Calu3 (cell line): Measurements from ENCODE around the gene BLACAT1. TPM values are rescaled to one million over a fixed set of nuclear protein-coding genes. Genes with fewer than 3 reads are reported as not detected.
A peak's percentile ranks its signal among the peaks of the same experiment; 100 is the strongest.
"Not testable (repeated sequence)": the region's sequence is repeated elsewhere in the genome, so short reads cannot be mapped to it uniquely, and the experiment has no call there.

Experiments used
- BruUV-seq: library from RNA; stranded (reverse); fragments of 400-500 nt; replicated peaks from 2 replicates; lab custom pipeline; 2021; lab: Mats Ljungman, UMichigan
- CTCF ChIA-PET: fragments of 300-600 bp; sonication (Branson Sonifier 250); formaldehyde crosslinking; loops from one replicate; lab custom pipeline; 2022; ENCODE audit warnings: antibody characterized with exemption; lab: Charles Lee
- DNase-seq: peaks from one replicate; pipeline ENCODE4 v3.0.0; 2022
- H3K27ac Mint-ChIP-seq: one replicate; pipeline ENCODE4 v1.8.0; 2022; ENCODE audit warnings: mixed read lengths; ENCODE audit not compliant: unreplicated experiment
- H3K27me3 Mint-ChIP-seq: one replicate; pipeline ENCODE4 v1.8.0; 2022; ENCODE audit warnings: mixed read lengths; ENCODE audit not compliant: unreplicated experiment
- H3K36me3 Mint-ChIP-seq: one replicate; pipeline ENCODE4 v1.8.0; 2022; ENCODE audit warnings: mild to moderate bottlenecking, moderate library complexity, mixed read lengths; ENCODE audit not compliant: insufficient read depth, unreplicated experiment
- H3K4me1 Mint-ChIP-seq: one replicate; pipeline ENCODE4 v1.8.0; 2022; ENCODE audit warnings: mild to moderate bottlenecking, low read depth, mixed read lengths; ENCODE audit not compliant: unreplicated experiment
- H3K4me3 Mint-ChIP-seq: one replicate; pipeline ENCODE4 v1.8.0; 2022; ENCODE audit warnings: mild to moderate bottlenecking, low read depth, moderate library complexity, mixed read lengths; ENCODE audit not compliant: unreplicated experiment
- H3K9me3 Mint-ChIP-seq: one replicate; pipeline ENCODE4 v1.8.0; 2022; ENCODE audit warnings: low read depth, mixed read lengths; ENCODE audit not compliant: unreplicated experiment
- CTCF ChIP-seq: fragments of 200-600 bp; IDR thresholded peaks from one replicate; pipeline ENCODE4 v1.8.0; 2022; ENCODE audit warnings: antibody characterized with exemption; ENCODE audit not compliant: unreplicated experiment
- intact Hi-C: fragments of 100-400 bp; cut with micrococcal nuclease; formaldehyde crosslinking; loops from one replicate; pipeline ENCODE4 v1.10.0; 2022; ENCODE audit not compliant: unreplicated experiment
- total RNA-seq: library from RNA; stranded (reverse); gene quantifications from 2 replicates; pipeline ENCODE4 v1.2.3, GENCODE V29; 2022

The BLACAT1 gene
- total RNA-seq, 1 experiment from 2014 or later: 14.2 TPM

GRCh38 chr1:205481629-205482151, 25.8 kb upstream of the BLACAT1 start:
- H3K27me3 Mint-ChIP-seq: peaks cover 59% of the 10 kb centered on the region
- intact Hi-C loops: no loop called here
- TF ChIP-seq CTCF: no peak
- H3K4me1 Mint-ChIP-seq: peaks cover 53% of the 10 kb centered on the region
- H3K4me3 Mint-ChIP-seq: no peak overlapping the region
- peak overlapping the region; percentile 41 for H3K27ac Mint-ChIP-seq
- H3K9me3 Mint-ChIP-seq: no peaks in the 10 kb centered on the region
- no peak for DNase-seq
- no TSS peak for BruUV-seq
- CTCF ChIA-PET: interaction anchor here (1.1 to 1.2 kb wide), 4 partner anchors 41 to 85 kb away, joined by 3 to 6 read pairs (median 3); no protein-coding TSS in a partner anchor
- peaks cover 10% of the 10 kb centered on the region for H3K36me3 Mint-ChIP-seq

- BruUV-seq: no TSS peak
- intact Hi-C loops: no loop called here
- no peak for TF ChIP-seq CTCF
- CTCF ChIA-PET: interaction anchor here (1.1 kb wide), 1 partner anchor 43 kb away, joined by 3 read pairs; no protein-coding TSS in a partner anchor
- H3K4me3 Mint-ChIP-seq: no peak overlapping the region
- peaks cover 59% of the 10 kb centered on the region for H3K27me3 Mint-ChIP-seq
- no peaks in the 10 kb centered on the region for H3K9me3 Mint-ChIP-seq
- H3K27ac Mint-ChIP-seq: peak overlapping the region; percentile 41
- peaks cover 10% of the 10 kb centered on the region for H3K36me3 Mint-ChIP-seq
- H3K4me1 Mint-ChIP-seq: peaks cover 57% of the 10 kb centered on the region
- no peak for DNase-seq
These were observed 25.4 kb upstream of the BLACAT1 start for GRCh38 chr1:205481218-205481617.

GRCh38 chr1:205480349-205480985, 24.6 kb upstream of the BLACAT1 start:
- Mint-ChIP-seq H3K36me3 (peaks cover 10% of the 10 kb centered on the region), H3K27me3 (peaks cover 59% of the 10 kb centered on the region), H3K27ac (peak overlapping the region; percentile 13), H3K9me3 (peaks cover 3% of the 10 kb centered on the region), H3K4me3 (no peak overlapping the region), H3K4me1 (peaks cover 55% of the 10 kb centered on the region)
- intact Hi-C loops: no loop called here
- no peak for DNase-seq
- no peak for TF ChIP-seq CTCF
- no TSS peak for BruUV-seq
- CTCF ChIA-PET: no interaction called here

GRCh38 chr1:205478985-205479384, 23.1 kb upstream of the BLACAT1 start:
- H3K36me3 Mint-ChIP-seq, DNase-seq, H3K27ac Mint-ChIP-seq, H3K4me3 Mint-ChIP-seq, intact Hi-C loops, BruUV-seq, H3K9me3 Mint-ChIP-seq: not testable (repeated sequence)
- peaks cover 40% of the 10 kb centered on the region for H3K4me1 Mint-ChIP-seq
- H3K27me3 Mint-ChIP-seq: peaks cover 49% of the 10 kb centered on the region
- CTCF ChIA-PET: interaction anchor here (1.2 to 1.8 kb wide), 6 partner anchors 9 to 202 kb away, joined by 3 to 20 read pairs (median 12); no protein-coding TSS in a partner anchor
